Ascending aorta (tissue), 2 donors: ENCODE data around the gene MTHFD1. TPM values are rescaled to one million over a fixed set of nuclear protein-coding genes. Genes with fewer than 3 reads are reported as not detected.

ENCODE experiments used
- DNase-seq, 2 donors: peaks; one replicate each; pipeline ENCODE4 v3.0.0-alpha.2; 2019; ENCODE audit warnings: low spot score in 2 of 2
- H3K27ac ChIP-seq, 2 donors: fragments of 200-600 bp; sonication (generic); one replicate each; pipeline ENCODE4 v1.5.1; 2016 to 2017; ENCODE audit warnings: mild to moderate bottlenecking in 1 of 2
- H3K27me3 ChIP-seq: fragments of 200-600 bp; sonication (generic); one replicate; pipeline ENCODE4 v1.5.1; 2017
- H3K36me3 ChIP-seq, 2 donors: fragments of 200-600 bp; sonication (generic); one replicate each; pipeline ENCODE4 v1.5.1; 2016
- H3K4me1 ChIP-seq, 2 donors: fragments of 200-600 bp; sonication (generic); one replicate each; pipeline ENCODE4 v1.5.1; 2016 to 2017; ENCODE audit warnings: mild to moderate bottlenecking in 1 of 2
- H3K4me3 ChIP-seq, 2 donors: fragments of 200-600 bp; sonication (generic); one replicate each; pipeline ENCODE4 v1.5.1; 2016 to 2017; ENCODE audit warnings: mild to moderate bottlenecking in 1 of 2
- H3K9me3 ChIP-seq, 2 donors: fragments of 200-600 bp; sonication (generic); one replicate each; pipeline ENCODE4 v1.5.1; 2016
- intact Hi-C: fragments of 100-400 bp; cut with DNase I; formaldehyde crosslinking; loops from one replicate; pipeline ENCODE4 v1.15.1; 2023
- total RNA-seq: library from RNA; depleted of rRNA; stranded (reverse); fragments of >200 nt; gene quantifications from one replicate; pipeline ENCODE4 v1.1.0, GENCODE V29; 2016
- TF ChIP-seq, protein P1 (sequence below), 3 experiments: fragments of 200-600 bp in 2 of 3; fragments of 450-650 bp in 1 of 3; sonication (generic) in 2 of 3; IDR thresholded peaks; one replicate each; pipeline ENCODE4 v1.5.1; 2016 to 2019; ENCODE audit warnings: antibody characterized with exemption in 3 of 3, mild to moderate bottlenecking in 1 of 3, moderate library complexity in 1 of 3

Gene MTHFD1
- total RNA-seq, 1 donor from 2014 or later: 7.2 TPM

GRCh38 chr14:64394977-64395633, 7.0 kb downstream of the MTHFD1 start:
- H3K27me3 ChIP-seq: no peaks in the 10 kb centered on the region
- DNase-seq: no peak
- TF ChIP-seq, protein P1, sequence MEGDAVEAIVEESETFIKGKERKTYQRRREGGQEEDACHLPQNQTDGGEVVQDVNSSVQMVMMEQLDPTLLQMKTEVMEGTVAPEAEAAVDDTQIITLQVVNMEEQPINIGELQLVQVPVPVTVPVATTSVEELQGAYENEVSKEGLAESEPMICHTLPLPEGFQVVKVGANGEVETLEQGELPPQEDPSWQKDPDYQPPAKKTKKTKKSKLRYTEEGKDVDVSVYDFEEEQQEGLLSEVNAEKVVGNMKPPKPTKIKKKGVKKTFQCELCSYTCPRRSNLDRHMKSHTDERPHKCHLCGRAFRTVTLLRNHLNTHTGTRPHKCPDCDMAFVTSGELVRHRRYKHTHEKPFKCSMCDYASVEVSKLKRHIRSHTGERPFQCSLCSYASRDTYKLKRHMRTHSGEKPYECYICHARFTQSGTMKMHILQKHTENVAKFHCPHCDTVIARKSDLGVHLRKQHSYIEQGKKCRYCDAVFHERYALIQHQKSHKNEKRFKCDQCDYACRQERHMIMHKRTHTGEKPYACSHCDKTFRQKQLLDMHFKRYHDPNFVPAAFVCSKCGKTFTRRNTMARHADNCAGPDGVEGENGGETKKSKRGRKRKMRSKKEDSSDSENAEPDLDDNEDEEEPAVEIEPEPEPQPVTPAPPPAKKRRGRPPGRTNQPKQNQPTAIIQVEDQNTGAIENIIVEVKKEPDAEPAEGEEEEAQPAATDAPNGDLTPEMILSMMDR (IDR thresholded peaks at IDR 0.05): no peak

GRCh38 chr14:64400829-64401459, 12.8 kb downstream of the MTHFD1 start:
- no peak overlapping the region for H3K4me3 ChIP-seq
- TF ChIP-seq, protein P1 (IDR thresholded peaks at IDR 0.05): no peak
- H3K27ac ChIP-seq: no peak overlapping the region
- intact Hi-C loops: no loop called here
- H3K4me1 ChIP-seq: no peaks in the 10 kb centered on the region
- DNase-seq: no peak
- H3K9me3 ChIP-seq: no peaks in the 10 kb centered on the region
- no peaks in the 10 kb centered on the region for H3K27me3 ChIP-seq
- peaks cover 0 to 4% of the 10 kb centered on the region in 2 donors for H3K36me3 ChIP-seq

More at GRCh38 chr14:64394977-64395633, 7.0 kb downstream of the MTHFD1 start:
- H3K36me3 ChIP-seq: peaks cover 0 to 8% of the 10 kb centered on the region in 2 donors
- H3K4me1 ChIP-seq: no peaks in the 10 kb centered on the region
- no peak overlapping the region for H3K4me3 ChIP-seq
- H3K9me3 ChIP-seq: no peaks in the 10 kb centered on the region
- intact Hi-C loops: no loop called here
- no peak overlapping the region for H3K27ac ChIP-seq

- peaks cover 0 to 4% of the 10 kb centered on the region in 2 donors for H3K36me3 ChIP-seq
- intact Hi-C loops: no loop called here
- H3K27ac ChIP-seq: no peak overlapping the region
- TF ChIP-seq, protein P1 (IDR thresholded peaks at IDR 0.05): no peak
- no peaks in the 10 kb centered on the region for H3K4me1 ChIP-seq
- no peaks in the 10 kb centered on the region for H3K9me3 ChIP-seq
- no peak for DNase-seq
- no peaks in the 10 kb centered on the region for H3K27me3 ChIP-seq
- H3K4me3 ChIP-seq: no peak overlapping the region
Measured at GRCh38 chr14:64401949-64402348, 13.8 kb downstream of the MTHFD1 start.

GRCh38 chr14:64405295-64405694, 17.1 kb downstream of the MTHFD1 start:
- no peak overlapping the region for H3K27ac ChIP-seq
- no peak for DNase-seq
- H3K4me1 ChIP-seq: peaks cover 6% of the 10 kb centered on the region in 2 donors
- H3K36me3 ChIP-seq: peaks cover 0 to 4% of the 10 kb centered on the region in 2 donors
- intact Hi-C loops: no loop called here
- H3K4me3 ChIP-seq: no peak overlapping the region
- TF ChIP-seq, protein P1 (IDR thresholded peaks at IDR 0.05): no peak
- H3K27me3 ChIP-seq: no peaks in the 10 kb centered on the region
- H3K9me3 ChIP-seq: no peaks in the 10 kb centered on the region

GRCh38 chr14:64407329-64407728, 19.2 kb downstream of the MTHFD1 start:
- H3K4me1 ChIP-seq: peaks cover 6% of the 10 kb centered on the region in 2 donors
- H3K27me3 ChIP-seq: no peaks in the 10 kb centered on the region
- intact Hi-C loops: no loop called here
- H3K27ac ChIP-seq: no peak overlapping the region
- no peak for DNase-seq
- H3K4me3 ChIP-seq: no peak overlapping the region
- no peaks in the 10 kb centered on the region for H3K9me3 ChIP-seq
- peaks cover 0 to 4% of the 10 kb centered on the region in 2 donors for H3K36me3 ChIP-seq
- TF ChIP-seq, protein P1 (IDR thresholded peaks at IDR 0.05): no peak
